Mucosa of descending colon (tissue), 3 donors: ENCODE measurements around the gene COX17. TPM values are rescaled to one million over a fixed set of nuclear protein-coding genes. Genes with fewer than 3 reads are reported as not detected.

Experiments
- ATAC-seq: fragments of 200-7000 bp; cut with Tn5 transposase; one replicate; pipeline ENCODE4 v1.9.1; 2020; ENCODE audit warnings: mild to moderate bottlenecking, moderate library complexity
- DNase-seq, 3 donors: peaks; one replicate each; pipeline ENCODE4 v3.0.0-alpha.2; 2020
- H3K36me3 ChIP-seq: fragments of 200-600 bp; one replicate; pipeline ENCODE4 v1.8.0; 2021; ENCODE audit warnings: low read depth, mild to moderate bottlenecking
- H3K4me1 ChIP-seq: fragments of 200-600 bp; one replicate; pipeline ENCODE4 v1.8.0; 2021; ENCODE audit warnings: low read depth, mild to moderate bottlenecking
- H3K4me3 ChIP-seq: fragments of 200-600 bp; one replicate; pipeline ENCODE4 v1.8.0; 2021; ENCODE audit warnings: mild to moderate bottlenecking
- H3K9me3 ChIP-seq: fragments of 200-600 bp; one replicate; pipeline ENCODE4 v1.8.0; 2021; ENCODE audit warnings: mild to moderate bottlenecking
- intact Hi-C, 2 donors: fragments of 100-400 bp; cut with DNase I in 1 of 2; cut with micrococcal nuclease in 1 of 2; formaldehyde crosslinking; loops; one replicate each; pipeline versions ENCODE4 v1.11.0 to v1.11.1; 2022; cut with DNase I, micrococcal nuclease
- total RNA-seq, 3 donors: library from RNA; stranded (reverse); fragmentation: NEBNext Ultra II Directional in 2 of 3; extraction: Animal tissue kit (Norgen Biotek cat#: 25700) in 2 of 3; gene quantifications; one replicate each; pipeline versions ENCODE4 v1.2.1 to v1.2.4, GENCODE V29; 2021 to 2023
- TF ChIP-seq, protein P1 (sequence below): fragments of 200-600 bp; IDR thresholded peaks from one replicate; pipeline ENCODE4 v1.8.0; 2022; ENCODE audit warnings: antibody characterized with exemption, mild to moderate bottlenecking
- donor health status: DM: no; HTN: no; CAD: no; lungs with moderate emphysema.
- donor health status: DM: no; HTN: no; CAD: no.
- donor health status: DM: no; HTN: yes; CAD: no.

The COX17 gene
- total RNA-seq, 3 donors from 2014 or later = 45.5 to 56.4 (median 52.4) TPM

DNA sequence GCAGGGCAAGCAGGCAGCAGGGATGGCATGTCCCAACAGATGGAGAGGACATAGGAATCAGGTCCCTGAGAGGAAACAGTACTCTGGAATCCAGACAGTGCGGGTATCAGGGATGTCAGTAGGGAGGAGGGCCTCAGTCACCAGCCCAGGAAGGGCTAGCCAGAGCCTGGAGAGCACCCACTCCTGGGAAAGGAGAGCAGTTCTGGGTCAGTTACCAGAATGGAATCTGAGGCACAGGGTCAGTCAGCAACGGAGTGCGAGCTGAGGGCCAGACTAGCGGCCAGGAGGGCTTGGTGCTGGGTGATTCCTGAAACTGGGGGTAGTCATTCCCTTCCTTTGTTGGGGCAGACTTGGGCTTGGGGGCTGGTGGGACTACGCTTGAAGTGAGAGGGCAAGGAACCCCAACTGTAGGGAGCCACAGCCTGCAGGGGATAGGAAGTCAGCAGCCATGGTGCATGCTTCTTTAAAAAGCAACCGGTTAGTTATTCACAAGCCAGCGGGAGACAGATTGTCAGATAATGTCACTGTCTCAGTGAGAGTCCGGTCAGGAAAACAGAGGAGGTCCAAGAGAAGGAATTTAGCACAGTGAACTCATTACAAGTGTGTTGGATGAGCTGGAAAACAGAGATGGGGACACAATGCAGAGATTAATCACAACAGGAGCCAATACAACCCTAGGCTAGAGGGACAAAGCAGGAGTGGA is 51.6 kb downstream of the COX17 start:
- no peaks in the 10 kb centered on the region for H3K36me3 ChIP-seq
- H3K4me3 ChIP-seq = no peak overlapping the region
- H3K9me3 ChIP-seq = no peaks in the 10 kb centered on the region
- DNase-seq (no peak), ATAC-seq (no peak)
- intact Hi-C loops = no loop called here
- TF ChIP-seq, protein P1, sequence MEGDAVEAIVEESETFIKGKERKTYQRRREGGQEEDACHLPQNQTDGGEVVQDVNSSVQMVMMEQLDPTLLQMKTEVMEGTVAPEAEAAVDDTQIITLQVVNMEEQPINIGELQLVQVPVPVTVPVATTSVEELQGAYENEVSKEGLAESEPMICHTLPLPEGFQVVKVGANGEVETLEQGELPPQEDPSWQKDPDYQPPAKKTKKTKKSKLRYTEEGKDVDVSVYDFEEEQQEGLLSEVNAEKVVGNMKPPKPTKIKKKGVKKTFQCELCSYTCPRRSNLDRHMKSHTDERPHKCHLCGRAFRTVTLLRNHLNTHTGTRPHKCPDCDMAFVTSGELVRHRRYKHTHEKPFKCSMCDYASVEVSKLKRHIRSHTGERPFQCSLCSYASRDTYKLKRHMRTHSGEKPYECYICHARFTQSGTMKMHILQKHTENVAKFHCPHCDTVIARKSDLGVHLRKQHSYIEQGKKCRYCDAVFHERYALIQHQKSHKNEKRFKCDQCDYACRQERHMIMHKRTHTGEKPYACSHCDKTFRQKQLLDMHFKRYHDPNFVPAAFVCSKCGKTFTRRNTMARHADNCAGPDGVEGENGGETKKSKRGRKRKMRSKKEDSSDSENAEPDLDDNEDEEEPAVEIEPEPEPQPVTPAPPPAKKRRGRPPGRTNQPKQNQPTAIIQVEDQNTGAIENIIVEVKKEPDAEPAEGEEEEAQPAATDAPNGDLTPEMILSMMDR = no peak
- H3K4me1 ChIP-seq = no peaks in the 10 kb centered on the region

DNA sequence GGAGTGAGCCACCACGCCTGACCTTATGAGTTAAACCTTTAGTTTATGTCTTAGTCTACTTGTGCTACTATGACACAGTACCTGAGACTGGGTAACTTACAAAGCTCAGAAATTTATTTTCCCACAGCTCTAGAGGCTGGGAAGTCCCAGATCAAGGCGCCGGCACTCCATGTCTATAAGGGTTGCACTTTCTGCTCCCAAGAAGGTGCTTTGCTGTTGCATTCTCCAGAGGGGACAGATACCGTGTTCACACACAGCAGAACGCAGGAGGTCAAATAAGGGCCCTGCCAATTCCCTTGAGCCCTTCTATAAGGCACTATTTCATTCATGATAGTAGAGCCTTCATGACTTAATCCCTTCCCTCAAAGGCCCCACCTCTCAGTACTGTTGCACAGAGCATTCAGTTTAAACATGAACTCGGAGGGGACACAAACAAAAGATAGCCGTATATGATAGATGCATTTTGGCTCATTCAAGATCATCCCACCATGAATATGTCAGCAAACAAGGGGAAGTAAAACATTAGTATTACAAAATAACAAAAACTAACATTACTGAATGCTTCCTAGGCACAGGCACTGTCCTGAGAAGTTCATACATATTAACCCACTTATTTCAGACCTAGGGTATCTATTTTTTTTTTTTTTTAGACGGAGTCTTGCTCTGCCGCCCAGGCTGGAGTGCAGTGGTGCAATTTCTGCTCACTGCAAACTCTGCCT is 53.0 kb downstream of the COX17 start:
- no peaks in the 10 kb centered on the region for H3K36me3 ChIP-seq
- H3K4me1 ChIP-seq = no peaks in the 10 kb centered on the region
- intact Hi-C loops = no loop called here
- no peak for DNase-seq
- ATAC-seq = no peak
- no peaks in the 10 kb centered on the region for H3K9me3 ChIP-seq
- TF ChIP-seq, protein P1 = no peak
- H3K4me3 ChIP-seq = no peak overlapping the region

DNA sequence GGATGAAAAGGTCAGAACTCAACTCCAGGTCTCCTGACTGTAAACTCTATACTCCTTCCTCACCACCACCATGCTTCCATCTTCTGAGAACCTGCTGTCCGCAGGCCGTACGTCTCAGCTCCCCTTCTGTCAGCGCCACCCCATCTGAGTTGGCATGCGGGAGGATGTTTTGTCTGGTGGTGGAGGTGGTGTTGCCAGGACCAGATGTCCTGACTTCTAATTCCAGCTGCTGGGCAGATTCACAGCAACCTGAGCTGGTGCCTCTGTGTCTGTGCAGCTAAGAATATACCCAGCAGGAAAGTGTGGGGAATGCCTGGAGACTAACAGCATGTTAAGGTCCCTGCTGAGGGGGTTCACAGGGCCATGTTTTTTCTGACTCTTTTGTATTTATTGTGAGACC is 56.3 kb downstream of the COX17 start:
- H3K9me3 ChIP-seq = no peaks in the 10 kb centered on the region
- no peaks in the 10 kb centered on the region for H3K36me3 ChIP-seq
- ATAC-seq (no peak), DNase-seq (no peak)
- intact Hi-C loops = no loop called here
- H3K4me3 ChIP-seq = no peak overlapping the region
- TF ChIP-seq, protein P1 = no peak
- no peaks in the 10 kb centered on the region for H3K4me1 ChIP-seq

Other genes with a start within 250 kb of the COX17 start
- 10 to 100 TPM; 24.0 to 32.2 (median 26.5) TPM for gene TMEM39A, start 213.8 kb downstream of the COX17 start, total RNA-seq
- gene POGLUT1, start 208.4 kb downstream of the COX17 start, total RNA-seq = 10 to 100 TPM; 11.9 to 19.8 (median 18.6) TPM
- 100 to 1,000 TPM in 1 of 3 donors, 10 to 100 TPM in 2; 93.4 to 107 (median 95.3) TPM for gene TIMMDC1, start 178.9 kb downstream of the COX17 start, total RNA-seq
- gene CD80, start 117.8 kb downstream of the COX17 start, total RNA-seq = 1 to 10 TPM in 1 of 3 donors, under 1 TPM in 2; 0.41 to 1.0 (median 0.58) TPM
- gene ADPRH, start 97.9 kb downstream of the COX17 start, total RNA-seq = 1 to 10 TPM in 2 of 3 donors, under 1 TPM in 1; 0.93 to 9.1 (median 2.7) TPM
- 1 to 10 TPM in 2 of 3 donors, under 1 TPM in 1; 0.58 to 2.1 (median 1.5) TPM for gene PLA1A, start 79.5 kb downstream of the COX17 start, total RNA-seq
- 10 to 100 TPM in 1 of 3 donors, 1 to 10 TPM in 2; 4.2 to 89.0 (median 7.1) TPM for gene POPDC2, start 16.8 kb downstream of the COX17 start, total RNA-seq
- 1 to 10 TPM in 2 of 3 donors, under 1 TPM in 1; 0.51 to 6.2 (median 3.3) TPM for gene CFAP91, start 25.6 kb upstream of the COX17 start, total RNA-seq
- 100 to 1,000 TPM in 1 of 3 donors, 10 to 100 TPM in 2; 62.9 to 141 (median 79.1) TPM for gene NR1I2, start 104.7 kb upstream of the COX17 start, total RNA-seq